Endothelial cell of umbilical vein (primary cell): ENCODE data around the gene TEX22. TPM values are rescaled to one million over a fixed set of nuclear protein-coding genes. Genes with fewer than 3 reads are reported as not detected.

Experiments
- BruUV-seq: library from RNA; stranded (reverse); fragments of 400-500 nt; replicated peaks from 2 replicates; lab custom pipeline; 2021; lab: Mats Ljungman, UMichigan
- CTCF ChIA-PET: fragments of 300-600, 350-600 bp; sonication (Branson Sonifier 250); formaldehyde crosslinking; loops from one replicate; lab custom pipeline; 2021; ENCODE audit warnings: antibody characterized with exemption, inconsistent platforms; lab: Charles Lee
- POLR2A ChIA-PET: fragments of 300-600, 350-600 bp; sonication (Branson Sonifier 250); formaldehyde crosslinking; loops from one replicate; lab custom pipeline; 2021; ENCODE audit warnings: antibody characterized with exemption, inconsistent platforms; lab: Charles Lee
- DNase-seq: peaks from one replicate; pipeline ENCODE4 v3.0.0-alpha.2; 2011; ENCODE audit warnings: low read depth, low spot score
- FAIRE-seq: peaks from 2 replicates; lab custom pipeline; 2011; peaks lifted over from hg19 to GRCh38; lab: Jason Lieb, UNC
- H2AFZ ChIP-seq: 2 replicates; pipeline ENCODE4 v1.6.0; 2012; ENCODE audit warnings: low read depth, low read length, control low read depth, inconsistent platforms
- H3K27ac ChIP-seq: 2 replicates; pipeline ENCODE4 v1.5.1; 2011; ENCODE audit warnings: low read depth, mild to moderate bottlenecking, control low read depth, low read length, moderate library complexity; ENCODE audit not compliant: insufficient read depth
- H3K27me3 ChIP-seq, 2 experiments: 2 replicates each; pipeline versions ENCODE4 v1.6.0 to v1.6.1; 2011; ENCODE audit warnings: low read length in 2 of 2, mixed read lengths in 1 of 2; ENCODE audit not compliant: control insufficient read depth in 2 of 2, insufficient read depth in 2 of 2
- H3K36me3 ChIP-seq, 2 experiments: 2 replicates in 1 of 2; 3 replicates in 1 of 2; pipeline ENCODE4 v1.5.1; 2011; ENCODE audit warnings: low read length in 2 of 2, mild to moderate bottlenecking in 1 of 2, moderate library complexity in 1 of 2; ENCODE audit not compliant: control insufficient read depth in 2 of 2, insufficient read depth in 2 of 2; ENCODE audit errors: extremely low read depth in 1 of 2
- H3K4me1 ChIP-seq: 3 replicates; pipeline ENCODE4 v1.5.1; 2011; ENCODE audit warnings: mild to moderate bottlenecking, low read length; ENCODE audit not compliant: control insufficient read depth, insufficient read depth; ENCODE audit errors: extremely low read depth
- H3K4me2 ChIP-seq: 2 replicates; pipeline ENCODE4 v1.6.1; 2011; ENCODE audit warnings: low read length, control low read depth, mixed read lengths; ENCODE audit not compliant: insufficient read depth
- H3K4me3 ChIP-seq, 3 experiments: fragments of 200-600 bp in 1 of 3; sonication (generic), shearing (Covaris generic) in 1 of 3; replicated peaks in 1 of 3; 2 replicates each; pipeline ENCODE4 v1.5.1; 2011 to 2016; ENCODE audit warnings: control low read depth in 3 of 3, low read length in 3 of 3, mild to moderate bottlenecking in 2 of 3, inconsistent platforms in 1 of 3, low read depth in 1 of 3, moderate library complexity in 1 of 3; ENCODE audit not compliant: insufficient read depth in 1 of 3
- H3K79me2 ChIP-seq: 2 replicates; pipeline ENCODE4 v1.6.0; 2012; ENCODE audit warnings: low read length, inconsistent platforms; ENCODE audit not compliant: control insufficient read depth, insufficient read depth
- H3K9ac ChIP-seq: replicated peaks from 2 replicates; pipeline ENCODE3; 2011; ENCODE audit warnings: low read length, control low read depth; ENCODE audit not compliant: insufficient read depth; ENCODE audit errors: extremely low read depth
- H3K9me1 ChIP-seq: replicated peaks from 3 replicates; pipeline ENCODE4 v1.6.0; 2011; ENCODE audit warnings: mild to moderate bottlenecking, low read length; ENCODE audit not compliant: control insufficient read depth, insufficient read depth; ENCODE audit errors: extremely low read depth
- H3K9me3 ChIP-seq: replicated peaks from 2 replicates; pipeline ENCODE4 v1.5.1; 2012; ENCODE audit warnings: low read length, inconsistent platforms; ENCODE audit not compliant: control insufficient read depth, insufficient read depth
- H4K20me1 ChIP-seq: replicated peaks from 2 replicates; pipeline ENCODE3; 2011; ENCODE audit warnings: mild to moderate bottlenecking, low read length; ENCODE audit not compliant: control insufficient read depth, insufficient read depth; ENCODE audit errors: extremely low read depth
- FOS ChIP-seq: IDR thresholded peaks from 2 replicates; pipeline ENCODE4 v1.6.1; 2011; ENCODE audit warnings: mild to moderate bottlenecking, low read length, moderate library complexity, borderline replicate concordance; ENCODE audit not compliant: insufficient read depth
- GATA2 ChIP-seq: IDR thresholded peaks from 2 replicates; pipeline ENCODE4 v1.7.0; 2011; ENCODE audit warnings: low read depth, mild to moderate bottlenecking, moderate library complexity, mixed read lengths, low read length; ENCODE audit not compliant: insufficient read length, insufficient read depth
- JUN ChIP-seq: IDR thresholded peaks from 2 replicates; pipeline ENCODE4 v1.6.1; 2011; ENCODE audit warnings: borderline replicate concordance, low read depth; ENCODE audit not compliant: insufficient read length, insufficient read depth
- MYC ChIP-seq: IDR thresholded peaks from one replicate; pipeline ENCODE4 v1.6.1; 2011; ENCODE audit warnings: mild to moderate bottlenecking, low read depth, low read length
- POLR2A ChIP-seq: IDR thresholded peaks from 2 replicates; pipeline ENCODE4 v1.6.1; 2012; ENCODE audit warnings: low read depth, mild to moderate bottlenecking, control low read depth, low read length
- POLR2AphosphoS5 ChIP-seq: IDR thresholded peaks from 2 replicates; pipeline ENCODE4 v1.6.1; 2012; ENCODE audit warnings: low read depth, mild to moderate bottlenecking, control low read depth, low read length, moderate library complexity; ENCODE audit not compliant: insufficient read depth
- dilution Hi-C: fragments of 300-500 bp; cut with MboI; formaldehyde crosslinking; loops from one replicate; pipeline ENCODE4 v1.15.0; 2019; ENCODE audit warnings: low sequenced_read_pairs; ENCODE audit not compliant: extremely low pct_ligation_motif_present
- intact Hi-C: fragments of 100-400 bp; cut with micrococcal nuclease; formaldehyde crosslinking; loops from one replicate; pipeline ENCODE4 v1.10.0; 2022
- polyA plus RNA-seq, 4 experiments: library from polyadenylated mRNA; depleted of rRNA in 3 of 4; stranded (reverse) in 3 of 4; unstranded in 1 of 4; fragments of >200 nt; gene quantifications; 2 replicates each; pipeline versions ENCODE4 v1.2.1 to v1.2.3, GENCODE V29; 2011 to 2012; ENCODE audit warnings: missing spikeins in 1 of 4
- total RNA-seq: library from RNA; stranded (reverse); gene quantifications from 2 replicates; pipeline ENCODE4 v1.2.3, GENCODE V29; 2021
- TF ChIP-seq, protein P1 (sequence below), 2 donors: IDR thresholded peaks; 1 replicate in 1 of 2; 2 replicates in 1 of 2; pipeline ENCODE4 v1.5.1; 2011; ENCODE audit warnings: low read length in 2 of 2, mild to moderate bottlenecking in 2 of 2, moderate library complexity in 2 of 2, control low read depth in 1 of 2, inconsistent platforms in 1 of 2, low read depth in 1 of 2; ENCODE audit not compliant: insufficient read depth in 1 of 2; ENCODE audit errors: extremely low read depth in 1 of 2

TEX22 gene
- total and polyA plus RNA-seq, 2 donors (not counting 3 experiments of a cell fraction or from before 2014, with no cell fraction given): 0.06 to 1.1 TPM

DNA sequence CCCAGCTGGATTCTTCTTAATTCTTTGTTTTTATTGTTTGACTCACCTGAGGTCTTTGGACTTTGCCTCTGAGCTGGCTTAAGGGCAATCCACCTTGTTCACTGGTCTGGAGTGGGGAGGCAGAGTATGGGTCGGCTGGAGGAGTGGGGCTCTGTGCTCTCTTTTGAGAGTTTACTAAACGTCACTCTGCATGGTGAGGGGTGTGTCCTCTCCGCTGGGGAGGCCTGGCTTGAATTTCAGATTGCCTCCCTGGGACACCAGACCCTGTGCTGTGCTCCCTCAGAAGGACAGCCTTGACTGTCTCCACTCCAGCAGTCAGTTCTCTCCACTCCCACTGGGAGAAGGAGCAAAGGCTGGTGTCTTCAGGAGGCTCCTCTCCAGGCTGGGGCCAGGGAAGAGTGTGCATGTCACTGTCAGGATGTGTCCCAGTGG lies 19.4 kb downstream of the TEX22 start:
- dilution Hi-C loops (no loop called here), intact Hi-C loops (loop anchor here (10.0 kb wide), 1 partner anchor 113 kb away; the partner anchor contains the start of gene BRF1)
- CTCF ChIA-PET: interaction anchor here (1.6 kb wide), 1 partner anchor 17 kb away, joined by 5 read pairs; no protein-coding TSS in a partner anchor
- no peaks in the 10 kb centered on the region for H3K36me3 ChIP-seq
- TF ChIP-seq JUN: no peak
- no peak for TF ChIP-seq FOS
- TF ChIP-seq MYC: no peak
- TF ChIP-seq POLR2A: no peak
- TF ChIP-seq, protein P1, sequence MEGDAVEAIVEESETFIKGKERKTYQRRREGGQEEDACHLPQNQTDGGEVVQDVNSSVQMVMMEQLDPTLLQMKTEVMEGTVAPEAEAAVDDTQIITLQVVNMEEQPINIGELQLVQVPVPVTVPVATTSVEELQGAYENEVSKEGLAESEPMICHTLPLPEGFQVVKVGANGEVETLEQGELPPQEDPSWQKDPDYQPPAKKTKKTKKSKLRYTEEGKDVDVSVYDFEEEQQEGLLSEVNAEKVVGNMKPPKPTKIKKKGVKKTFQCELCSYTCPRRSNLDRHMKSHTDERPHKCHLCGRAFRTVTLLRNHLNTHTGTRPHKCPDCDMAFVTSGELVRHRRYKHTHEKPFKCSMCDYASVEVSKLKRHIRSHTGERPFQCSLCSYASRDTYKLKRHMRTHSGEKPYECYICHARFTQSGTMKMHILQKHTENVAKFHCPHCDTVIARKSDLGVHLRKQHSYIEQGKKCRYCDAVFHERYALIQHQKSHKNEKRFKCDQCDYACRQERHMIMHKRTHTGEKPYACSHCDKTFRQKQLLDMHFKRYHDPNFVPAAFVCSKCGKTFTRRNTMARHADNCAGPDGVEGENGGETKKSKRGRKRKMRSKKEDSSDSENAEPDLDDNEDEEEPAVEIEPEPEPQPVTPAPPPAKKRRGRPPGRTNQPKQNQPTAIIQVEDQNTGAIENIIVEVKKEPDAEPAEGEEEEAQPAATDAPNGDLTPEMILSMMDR (IDR thresholded peaks at IDR 0.05; ENCODE audit: extremely low read depth in 1 of 2, insufficient read depth in 1 of 2, low read depth in 1 of 2, low read length in 2 of 2): no peak
- no peak for TF ChIP-seq POLR2AphosphoS5
- no peak for TF ChIP-seq GATA2
- no TSS peak for BruUV-seq
- no peak for DNase-seq
- no peak overlapping the region for H3K4me2 ChIP-seq
- no peaks in the 10 kb centered on the region for H3K9me1 ChIP-seq
- H3K27me3 ChIP-seq: no peaks in the 10 kb centered on the region
- POLR2A ChIA-PET: no interaction called here
- H3K4me1 ChIP-seq: peaks cover 24% of the 10 kb centered on the region
- no peak overlapping the region for H3K27ac ChIP-seq
- FAIRE-seq: no peak
- H4K20me1 ChIP-seq: no peaks in the 10 kb centered on the region
- H3K9me3 ChIP-seq: no peaks in the 10 kb centered on the region
- no peak overlapping the region for H3K9ac ChIP-seq
- H3K4me3 ChIP-seq: no peak overlapping the region
- H2AFZ ChIP-seq: no peak overlapping the region
- peaks cover 31% of the 10 kb centered on the region for H3K79me2 ChIP-seq
